ENCODE measurements around the gene ADAM10. TPM values are rescaled to one million over a fixed set of nuclear protein-coding genes. Genes with fewer than 3 reads are reported as not detected.

The ADAM10 gene
- total RNA-seq, 4 donors from 2014 or later: 45.1 to 57.0 (median 52.5) TPM

DNA sequence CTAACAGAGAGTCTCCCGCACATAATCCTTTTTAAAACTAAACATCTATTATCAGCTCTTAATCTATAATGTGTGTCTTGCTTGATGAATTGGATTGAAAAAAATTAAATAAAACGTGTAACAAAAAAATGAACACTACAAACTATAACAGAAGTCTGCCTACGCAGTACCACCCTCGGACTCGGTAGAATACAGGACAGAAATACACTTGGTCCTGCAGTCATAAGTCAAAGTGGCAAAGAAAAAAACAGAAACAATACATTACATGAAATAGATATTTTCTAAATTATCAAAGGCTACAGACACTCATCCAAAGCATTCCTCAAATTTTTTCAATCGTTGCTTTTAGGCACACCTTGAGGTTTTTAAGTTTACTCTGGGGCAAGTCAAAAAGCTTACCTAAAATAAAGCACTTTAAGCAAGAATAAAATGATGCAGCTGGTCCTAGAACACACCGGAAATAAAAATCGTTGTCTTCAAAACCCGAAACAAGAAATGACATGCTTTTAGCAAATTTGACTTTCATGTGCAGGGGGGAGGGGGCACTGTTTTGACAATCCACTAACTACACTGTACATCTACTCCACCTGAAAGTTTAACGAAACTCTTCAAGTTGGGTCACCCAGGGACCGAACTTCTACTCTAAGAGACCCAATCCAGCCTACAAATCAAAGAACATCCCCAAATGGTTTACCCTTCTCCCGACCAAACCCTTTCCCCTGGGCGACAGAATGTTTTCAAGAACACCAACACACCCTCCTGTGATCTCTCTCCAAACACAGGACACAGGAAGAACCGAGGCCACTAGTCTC is 1.3 kb downstream of the ADAM10 start:
- peak overlapping the region; percentile 98 for H3K27ac ChIP-seq
- WGBS: 3% methylated on average over 13 of the region's 14 CpGs

GRCh38 chr15:58746174-58746573 is 3.3 kb downstream of the ADAM10 start:
- WGBS: 100% methylated on average over 1 of the region's 1 CpG

More for the DNA sequence above, 1.3 kb downstream of the ADAM10 start:
- Histone ChIP-seq H3K27me3 (no peaks in the 10 kb centered on the region), H3K4me3 (peak overlapping the region; percentile 96), H3K36me3 (no peaks in the 10 kb centered on the region), H3K9me3 (no peaks in the 10 kb centered on the region), H3K4me1 (peaks cover 37% of the 10 kb centered on the region)
- no peak for DNase-seq (ENCODE audit: low spot score in 2 of 2)
- no peak for TF ChIP-seq POLR2A (IDR thresholded peaks at IDR 0.05)
- TF ChIP-seq, protein P1, sequence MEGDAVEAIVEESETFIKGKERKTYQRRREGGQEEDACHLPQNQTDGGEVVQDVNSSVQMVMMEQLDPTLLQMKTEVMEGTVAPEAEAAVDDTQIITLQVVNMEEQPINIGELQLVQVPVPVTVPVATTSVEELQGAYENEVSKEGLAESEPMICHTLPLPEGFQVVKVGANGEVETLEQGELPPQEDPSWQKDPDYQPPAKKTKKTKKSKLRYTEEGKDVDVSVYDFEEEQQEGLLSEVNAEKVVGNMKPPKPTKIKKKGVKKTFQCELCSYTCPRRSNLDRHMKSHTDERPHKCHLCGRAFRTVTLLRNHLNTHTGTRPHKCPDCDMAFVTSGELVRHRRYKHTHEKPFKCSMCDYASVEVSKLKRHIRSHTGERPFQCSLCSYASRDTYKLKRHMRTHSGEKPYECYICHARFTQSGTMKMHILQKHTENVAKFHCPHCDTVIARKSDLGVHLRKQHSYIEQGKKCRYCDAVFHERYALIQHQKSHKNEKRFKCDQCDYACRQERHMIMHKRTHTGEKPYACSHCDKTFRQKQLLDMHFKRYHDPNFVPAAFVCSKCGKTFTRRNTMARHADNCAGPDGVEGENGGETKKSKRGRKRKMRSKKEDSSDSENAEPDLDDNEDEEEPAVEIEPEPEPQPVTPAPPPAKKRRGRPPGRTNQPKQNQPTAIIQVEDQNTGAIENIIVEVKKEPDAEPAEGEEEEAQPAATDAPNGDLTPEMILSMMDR (IDR thresholded peaks at IDR 0.05): no peak
- TF ChIP-seq POLR2AphosphoS5 (IDR thresholded peaks at IDR 0.05): no peak
- no peak for TF ChIP-seq EP300 (IDR thresholded peaks at IDR 0.05)

GRCh38 chr15:58742819-58743502 is 6.5 kb downstream of the ADAM10 start:
- no peak overlapping the region for H3K27ac ChIP-seq

More at GRCh38 chr15:58746174-58746573, 3.3 kb downstream of the ADAM10 start:
- TF ChIP-seq, protein P1 (IDR thresholded peaks at IDR 0.05): no peak
- TF ChIP-seq EP300 (IDR thresholded peaks at IDR 0.05): no peak
- TF ChIP-seq POLR2AphosphoS5 (IDR thresholded peaks at IDR 0.05): no peak
- no peak for TF ChIP-seq POLR2A (IDR thresholded peaks at IDR 0.05)
- no peaks in the 10 kb centered on the region for H3K27me3 ChIP-seq
- no peaks in the 10 kb centered on the region for H3K9me3 ChIP-seq
- no peaks in the 10 kb centered on the region for H3K36me3 ChIP-seq
- H3K27ac ChIP-seq: no peak overlapping the region
- no peak overlapping the region for H3K4me3 ChIP-seq
- DNase-seq (ENCODE audit: low spot score in 2 of 2): no peak
- peaks cover 55% of the 10 kb centered on the region for H3K4me1 ChIP-seq

GRCh38 chr15:58742022-58742813 is 7.3 kb downstream of the ADAM10 start:
- Histone ChIP-seq H3K4me3 (no peak overlapping the region), H3K27me3 (no peaks in the 10 kb centered on the region), H3K27ac (no peak overlapping the region), H3K36me3 (no peaks in the 10 kb centered on the region), H3K9me3 (no peaks in the 10 kb centered on the region), H3K4me1 (peaks cover 53% of the 10 kb centered on the region)
- no peak for DNase-seq (ENCODE audit: low spot score in 2 of 2)
- 77% methylated on average over 8 of the region's 8 CpGs for WGBS
- TF ChIP-seq, protein P1 (IDR thresholded peaks at IDR 0.05): no peak

More at GRCh38 chr15:58742819-58743502, 6.5 kb downstream of the ADAM10 start:
- DNase-seq (ENCODE audit: low spot score in 2 of 2): no peak
- Histone ChIP-seq H3K9me3 (no peaks in the 10 kb centered on the region), H3K36me3 (no peaks in the 10 kb centered on the region), H3K27me3 (no peaks in the 10 kb centered on the region), H3K4me3 (no peak overlapping the region), H3K4me1 (peaks cover 56% of the 10 kb centered on the region)
- TF ChIP-seq EP300 (IDR thresholded peaks at IDR 0.05) (no peak), POLR2AphosphoS5 (IDR thresholded peaks at IDR 0.05) (no peak), POLR2A (IDR thresholded peaks at IDR 0.05) (no peak)
- TF ChIP-seq, protein P1 (IDR thresholded peaks at IDR 0.05): no peak
- 86% methylated on average over 5 of the region's 5 CpGs for WGBS
